Measurements from ENCODE around the gene HTT-AS. TPM values are rescaled to one million over a fixed set of nuclear protein-coding genes. Genes with fewer than 3 reads are reported as not detected.

HTT-AS gene
- polyA plus RNA-seq, 1 of the 3 experiments (the other 2 are of a cell fraction), result not detected

- POLR2A ChIA-PET, result no interaction called here
Observed at GRCh38 chr4:3121596-3121995, 47.3 kb upstream of the HTT-AS start.

GRCh38 chr4:3121110-3121509 is 46.8 kb upstream of the HTT-AS start:
- POLR2A ChIA-PET, result no interaction called here
- TF ChIP-seq EZH2phosphoT487 (IDR thresholded peaks at IDR 0.05; ENCODE audit: borderline replicate concordance, low read depth) (no peak), SMC3 (IDR thresholded peaks at IDR 0.05; ENCODE audit: low read depth, low read length) (no peak), TCF12 (IDR thresholded peaks at IDR 0.05) (no peak), CTCF (IDR thresholded peaks at IDR 0.05) (no peak), RFX5 (IDR thresholded peaks at IDR 0.05; ENCODE audit: low read length) (no peak), ELF1 (IDR thresholded peaks at IDR 0.05) (no peak), JUND (IDR thresholded peaks at IDR 0.05) (no peak), RCOR1 (IDR thresholded peaks at IDR 0.05; ENCODE audit: low read length) (no peak), FOXJ3 (CRISPR knock-in tag; IDR thresholded peaks at IDR 0.05) (no peak), USF1 (IDR thresholded peaks at IDR 0.05; ENCODE audit: borderline replicate concordance, low read depth) (no peak), GATA2 (CRISPR knock-in tag; IDR thresholded peaks at IDR 0.05) (no peak), TEAD4 (IDR thresholded peaks at IDR 0.05; ENCODE audit: borderline replicate concordance, insufficient read depth) (no peak), SIN3A (IDR thresholded peaks at IDR 0.05; ENCODE audit: borderline replicate concordance, low read depth, low read length) (no peak), USF2 (IDR thresholded peaks at IDR 0.05; ENCODE audit: borderline replicate concordance, low read depth, low read length) (no peak), MXI1 (IDR thresholded peaks at IDR 0.05; ENCODE audit: low read depth, low read length) (no peak), CHD2 (IDR thresholded peaks at IDR 0.05; ENCODE audit: low read length, partially characterized antibody) (no peak), NFIC (IDR thresholded peaks at IDR 0.05; ENCODE audit: borderline replicate concordance) (no peak)
- CTCF ChIA-PET, result interaction anchor here (0.7 to 4.4 kb wide), 4 partner anchors 9 to 74 kb away, joined by 3 to 16 read pairs (median 11); no protein-coding TSS in a partner anchor

More at GRCh38 chr4:3121596-3121995, 47.3 kb upstream of the HTT-AS start:
- Histone ChIP-seq H3K36me3 (replicated peaks in 1 of 2; ENCODE audit: control insufficient read depth in 1 of 2, insufficient read depth in 2 of 2, low read length in 1 of 2) (peaks cover 42 to 70% of the 10 kb centered on the region in 2 experiments), H3K9me2 (no peaks in the 10 kb centered on the region), H3K27me3 (ENCODE audit: insufficient read depth) (no peaks in the 10 kb centered on the region), H4K20me1 (ENCODE audit: insufficient read depth) (no peaks in the 10 kb centered on the region), H3F3A (replicated peaks; ENCODE audit: insufficient read depth) (no peaks in the 10 kb centered on the region), H3K9ac (no peak overlapping the region), H3K4me2 (no peak overlapping the region), H3K9me3 (no peaks in the 10 kb centered on the region), H3K4me1 (ENCODE audit: control insufficient read depth in 1 of 2, insufficient read depth in 2 of 2, low read depth in 1 of 2, low read length in 1 of 2) (peaks cover 4 to 38% of the 10 kb centered on the region in 2 experiments), H3K27ac (ENCODE audit: low read depth in 2 of 2, low read length in 1 of 2) (no peak overlapping the region), H3K4me3 (ENCODE audit: low read depth in 2 of 2, low read length in 1 of 2) (no peak overlapping the region), H3K79me2 (ENCODE audit: insufficient read depth) (peaks cover 5% of the 10 kb centered on the region; the same call in 1 of the 2 replicates), H2AFZ (ENCODE audit: low read depth) (no peak overlapping the region)
- 98% methylated on average over 2 of the region's 2 CpGs for WGBS (ENCODE audit: low lambda C conversion rate)
- CTCF ChIA-PET, result interaction anchor here (0.7 to 4.4 kb wide), 3 partner anchors 10 to 74 kb away, joined by 3 to 16 read pairs (median 15); no protein-coding TSS in a partner anchor
- no peak for TF ChIP-seq TEAD4 (IDR thresholded peaks at IDR 0.05; ENCODE audit: borderline replicate concordance, insufficient read depth)
- DNase-seq, result no peak

More at GRCh38 chr4:3121110-3121509, 46.8 kb upstream of the HTT-AS start:
- peaks cover 5% of the 10 kb centered on the region; the same call in 1 of the 2 replicates for H3K79me2 ChIP-seq (ENCODE audit: insufficient read depth)
- no peaks in the 10 kb centered on the region for H3F3A ChIP-seq (replicated peaks; ENCODE audit: insufficient read depth)
- H2AFZ ChIP-seq (ENCODE audit: low read depth), result no peak overlapping the region
- peaks cover 4 to 42% of the 10 kb centered on the region in 2 experiments for H3K4me1 ChIP-seq (ENCODE audit: control insufficient read depth in 1 of 2, insufficient read depth in 2 of 2, low read depth in 1 of 2, low read length in 1 of 2)
- no peaks in the 10 kb centered on the region for H3K27me3 ChIP-seq (ENCODE audit: insufficient read depth)
- no peaks in the 10 kb centered on the region for H3K9me2 ChIP-seq
- H3K9me3 ChIP-seq, result no peaks in the 10 kb centered on the region
- no peak overlapping the region for H3K9ac ChIP-seq
- WGBS (ENCODE audit: low lambda C conversion rate), result 98% methylated on average over 5 of the region's 9 CpGs
- H3K4me3 ChIP-seq (ENCODE audit: low read depth in 2 of 2, low read length in 1 of 2), result no peak overlapping the region
- no peak for DNase-seq
- no peak overlapping the region for H3K4me2 ChIP-seq
- no peaks in the 10 kb centered on the region for H4K20me1 ChIP-seq (ENCODE audit: insufficient read depth)
- peaks cover 41 to 73% of the 10 kb centered on the region in 2 experiments for H3K36me3 ChIP-seq (replicated peaks in 1 of 2; ENCODE audit: control insufficient read depth in 1 of 2, insufficient read depth in 2 of 2, low read length in 1 of 2)
- no peak overlapping the region for H3K27ac ChIP-seq (ENCODE audit: low read depth in 2 of 2, low read length in 1 of 2)
